HG02571 (cell line): ENCODE data around the gene VWC2L.

ENCODE experiments used
- ATAC-seq: cut with Tn5 transposase; IDR thresholded peaks from one replicate; pipeline ENCODE4 v1.9.1; 2021; ENCODE audit warnings: mild to moderate bottlenecking, moderate library complexity; ENCODE audit not compliant: unreplicated experiment

The VWC2L gene

GRCh38 chr2:214533541-214533940, 122.7 kb downstream of the VWC2L start:
- no peak for ATAC-seq

- no peak for ATAC-seq
Measured at GRCh38 chr2:214536625-214537024, 125.8 kb downstream of the VWC2L start.

GRCh38 chr2:214537929-214538328, 127.1 kb downstream of the VWC2L start:
- no peak for ATAC-seq

GRCh38 chr2:214542295-214542694, 131.4 kb downstream of the VWC2L start:
- ATAC-seq = no peak

GRCh38 chr2:214542866-214543265, 132.0 kb downstream of the VWC2L start:
- ATAC-seq = no peak

- no peak for ATAC-seq
Measured at GRCh38 chr2:214543386-214543955, 132.6 kb downstream of the VWC2L start.

- ATAC-seq = no peak
Measured at GRCh38 chr2:214545898-214546542, 135.2 kb downstream of the VWC2L start.

- no peak for ATAC-seq
Measured at GRCh38 chr2:214547931-214548330, 137.1 kb downstream of the VWC2L start.

GRCh38 chr2:214549946-214550345, 139.1 kb downstream of the VWC2L start:
- ATAC-seq = no peak

- ATAC-seq = no peak
Measured at GRCh38 chr2:214550786-214551185, 139.9 kb downstream of the VWC2L start.

GRCh38 chr2:214557884-214558283, 147.0 kb downstream of the VWC2L start:
- ATAC-seq = no peak

- ATAC-seq = no peak
Measured at GRCh38 chr2:214558341-214558740, 147.5 kb downstream of the VWC2L start.

GRCh38 chr2:214560176-214560575, 149.3 kb downstream of the VWC2L start:
- no peak for ATAC-seq

- no peak for ATAC-seq
Measured at GRCh38 chr2:214560618-214561190, 149.8 kb downstream of the VWC2L start.

- no peak for ATAC-seq
Measured at GRCh38 chr2:214565246-214565645, 154.4 kb downstream of the VWC2L start.

GRCh38 chr2:214566457-214566856, 155.6 kb downstream of the VWC2L start:
- no peak for ATAC-seq

GRCh38 chr2:214569419-214570035, 158.7 kb downstream of the VWC2L start:
- no peak for ATAC-seq

GRCh38 chr2:214574084-214574781, 163.4 kb downstream of the VWC2L start:
- ATAC-seq = no peak

- ATAC-seq = no peak
Measured at GRCh38 chr2:214575030-214575429, 164.2 kb downstream of the VWC2L start.

- no peak for ATAC-seq
Measured at GRCh38 chr2:214575465-214575864, 164.6 kb downstream of the VWC2L start.

GRCh38 chr2:214577769-214578168, 166.9 kb downstream of the VWC2L start:
- ATAC-seq = no peak

GRCh38 chr2:214578442-214578841, 167.6 kb downstream of the VWC2L start:
- no peak for ATAC-seq
